ENCODE data around the gene SORBS2. TPM values are rescaled to one million over a fixed set of nuclear protein-coding genes. Genes with fewer than 3 reads are reported as not detected.
A peak's percentile ranks its signal among the peaks of the same experiment; 100 is the strongest.

The SORBS2 gene
- total and polyA plus RNA-seq, 2 of the 4 experiments (the other 2 are of a cell fraction): 0.18 TPM; not detected in 1

GRCh38 chr4:185775792-185776555 is 36.0 kb downstream of the SORBS2 start:
- Histone ChIP-seq H3K14ac (replicated peaks; ENCODE audit: low read depth, low read length) (0 out of 2 replicates have a peak overlapping the region, but pooled peaks have one; percentile 33), H2BK20ac (ENCODE audit: low read depth, low read length) (peak overlapping the region; percentile 67; the same call in 1 of the 2 replicates), H4K20me1 (ENCODE audit: insufficient read depth, low read length) (no peaks in the 10 kb centered on the region), H3K23ac (ENCODE audit: low read depth, low read length) (no peak overlapping the region), H4K91ac (ENCODE audit: insufficient read depth, low read depth, low read length) (no peak overlapping the region; the same call in 1 of the 2 replicates), H3K9me3 (ENCODE audit: control insufficient read depth, insufficient read depth, low read length) (no peaks in the 10 kb centered on the region), H3K79me1 (ENCODE audit: low read depth in 1 of 2, low read length in 2 of 2) (no peaks in the 10 kb centered on the region), H2AK5ac (ENCODE audit: low read depth, low read length) (0 out of 2 replicates have a peak overlapping the region, but pooled peaks have one; percentile 45), H3K56ac (ENCODE audit: extremely low read depth, insufficient read depth, low read length) (no peak overlapping the region), H3K4me2 (ENCODE audit: low read depth, low read length) (peak overlapping the region; percentile 75; the same call in 1 of the 2 replicates), H2AK9ac (replicated peaks; ENCODE audit: low read depth, low read length, poor library complexity) (no peak overlapping the region), H3K4me1 (ENCODE audit: control insufficient read depth, insufficient read depth, low read length) (peaks cover 2% of the 10 kb centered on the region; the same call in 1 of the 2 replicates), H3K4me3 (ENCODE audit: insufficient read depth, low read depth, low read length) (no peak overlapping the region), H2AFZ (replicated peaks; ENCODE audit: low read length, poor library complexity) (no peak overlapping the region), H3K9me1 (ENCODE audit: insufficient read depth, low read length) (peaks cover 9% of the 10 kb centered on the region), H4K8ac (ENCODE audit: low read depth in 2 of 2, low read length in 2 of 2) (no peak overlapping the region), H3K18ac (ENCODE audit: low read depth, low read length) (no peak overlapping the region; the same call in 1 of the 2 replicates), H2BK120ac (ENCODE audit: low read depth, low read length) (peak overlapping the region; percentile 79; the same call in 1 of the 2 replicates), H3K36me3 (ENCODE audit: control insufficient read depth, insufficient read depth, low read length) (no peaks in the 10 kb centered on the region), H3K4ac (ENCODE audit: low read depth, low read length) (peak overlapping the region; percentile 39), H3K27ac (ENCODE audit: insufficient read depth, low read length) (no peak overlapping the region), H3K27me3 (ENCODE audit: control insufficient read depth, insufficient read depth, low read length) (peaks cover 2% of the 10 kb centered on the region; the same call in 1 of the 2 replicates), H2BK15ac (ENCODE audit: low read depth, low read length) (no peak overlapping the region), H4K5ac (ENCODE audit: low read depth, low read length) (no peak overlapping the region), H3K9ac (ENCODE audit: low read depth, low read length) (no peak overlapping the region), H2BK5ac (ENCODE audit: low read depth, low read length, poor library complexity, severe bottlenecking) (no peak overlapping the region)
- no TSS peak for BruUV-seq (replicated peaks)
- dilution Hi-C loops (cut with HindIII; ENCODE audit: low sequenced_read_pairs, unreplicated experiment) (no loop called here), intact Hi-C loops (cut with micrococcal nuclease) (no loop called here), in situ Hi-C loops (cut with MboI; ENCODE audit: low sequenced_read_pairs) (no loop called here)
- peak; percentile 22 for DNase-seq
- ChIA-PET POLR2A (ENCODE audit: unreplicated experiment) (no interaction called here), CTCF (no interaction called here)
- TF ChIP-seq RFX5 (IDR thresholded peaks at IDR 0.05; ENCODE audit: low read depth, low read length) (no peak), RCOR1 (IDR thresholded peaks at IDR 0.05; ENCODE audit: insufficient replicate concordance, low read length) (no peak), CTCF (conservative IDR thresholded peaks at IDR 0.05; ENCODE audit: low read depth, low read length) (no peak), ELK1 (IDR thresholded peaks at IDR 0.05; ENCODE audit: borderline replicate concordance, low read depth, low read length) (no peak)
- no peak for ATAC-seq (ENCODE audit: low read depth)
- no CpG with 5 or more reads among the region's 4 CpGs for WGBS, 2 experiments (ENCODE audit: extremely low coverage in 2 of 2, insufficient read length in 1 of 2)

Data from IMR-90 (cell line).